Right cardiac atrium (tissue), 5 donors: Measurements from ENCODE around the gene DDRGK1. TPM values are rescaled to one million over a fixed set of nuclear protein-coding genes. Genes with fewer than 3 reads are reported as not detected.

Source experiments
- ATAC-seq, 2 donors: fragments of 200-7000 bp; cut with Tn5 transposase; one replicate each; pipeline versions ENCODE4 v1.8.0 to v1.9.1; 2020; ENCODE audit warnings: moderate library complexity in 2 of 2, mild to moderate bottlenecking in 1 of 2
- DNase-seq, 3 donors: peaks; one replicate each; pipeline ENCODE4 v3.0.0-alpha.2; 2020
- H3K27ac ChIP-seq: one replicate; pipeline ENCODE4 v1.5.1; 2013; ENCODE audit warnings: mild to moderate bottlenecking, low read length, control low read depth, moderate library complexity
- H3K27me3 ChIP-seq: one replicate; pipeline ENCODE4 v1.6.1; 2013; ENCODE audit not compliant: control insufficient read depth, insufficient read depth
- H3K4me1 ChIP-seq: one replicate; pipeline ENCODE4 v1.6.1; 2013; ENCODE audit warnings: low read length; ENCODE audit not compliant: control insufficient read depth, insufficient read depth
- H3K4me3 ChIP-seq: one replicate; pipeline ENCODE4 v1.5.1; 2013; ENCODE audit warnings: low read length, control low read depth
- H3K9me3 ChIP-seq: one replicate; pipeline ENCODE4 v1.6.1; 2013; ENCODE audit warnings: low read length; ENCODE audit not compliant: control insufficient read depth
- WGBS: extraction: QIAGEN DNeasy Blood & Tissue Kit; methylation state at CpG from one replicate; pipeline ENCODE4 v1.1.7; 2013; 5-methylcytosine and 5-hydroxymethylcytosine counted together
- intact Hi-C, 4 donors: fragments of 100-400 bp; cut with DNase I; formaldehyde crosslinking; loops; one replicate each; pipeline versions ENCODE4 v1.11.0 to v1.14.0; 2022 to 2023
- long read RNA-seq, 4 donors: library from polyadenylated mRNA; unstranded; transcript quantifications; one replicate each; pipeline ENCODE4 v2.0.0, GENCODE V29; 2020 to 2021
- polyA plus RNA-seq: library from polyadenylated mRNA; stranded (reverse); fragments of 200-250 nt; gene quantifications from one replicate; pipeline ENCODE4 v1.2.3, GENCODE V29; 2013
- total RNA-seq, 4 donors: library from RNA; stranded (reverse); fragmentation: NEBNext Ultra II Directional; extraction: Animal tissue kit (Norgen Biotek cat#: 25700); gene quantifications; one replicate each; pipeline ENCODE4 v1.2.1, GENCODE V29; 2021
- donor health status: healthy with polysubstance abuse.
- donor health status: DM: no; HTN: yes; CAD: no.
- donor health status: DM: no; HTN: no; CAD: no.
- donor health status: DM: no; HTN: yes; CAD: no; lungs with severe emphysema.
- donor health status: DM: yes; HTN: yes; CAD: no.

The DDRGK1 gene
- total RNA-seq (10 to 100 TPM; 37.4 to 40.6 (median 38.9) TPM), polyA plus RNA-seq (38.1 TPM)
- long read RNA-seq, donor 1, transcript DDRGK1-201 (9 exons, 1,306 nt): major isoform, 75 of 80 reads
- long read RNA-seq, donor 1, partial matches to known transcripts: 1 of 80 reads
- long read RNA-seq, donor 1, other reads (novel, unspliced or antisense): 3 of 80 reads
- long read RNA-seq, donor 2, transcript DDRGK1-201 (9 exons, 1,306 nt): major isoform, 51 of 54 reads
- long read RNA-seq, donor 2, partial matches to known transcripts: 0 of 54 reads
- long read RNA-seq, donor 2, other reads (novel, unspliced or antisense): 3 of 54 reads
- long read RNA-seq, donor 3, transcript DDRGK1-201 (9 exons, 1,306 nt): major isoform, 92 of 126 reads
- long read RNA-seq, donor 3, partial matches to known transcripts: 6 of 126 reads
- long read RNA-seq, donor 3, other reads (novel, unspliced or antisense): 27 of 126 reads
- long read RNA-seq, donor 4, transcript DDRGK1-201 (9 exons, 1,306 nt): major isoform, 22 of 27 reads
- long read RNA-seq, donor 4, partial matches to known transcripts: 1 of 27 reads
- long read RNA-seq, donor 4, other reads (novel, unspliced or antisense): 4 of 27 reads

GRCh38 chr20:3204124-3204794 is at the start of gene DDRGK1:
Gene DDRGK1 (minus strand): TSS chr20:3204682. CDS start chr20:3204627, 55 bp downstream.
- intact Hi-C loops: no loop called here
- Histone ChIP-seq H3K4me3 (peak within 1 kb of the TSS; percentile 81), H3K9me3 (no peaks in the 10 kb centered on the region), H3K27ac (peak within 1 kb of the TSS; percentile 96), H3K4me1 (peaks cover 3% of the 10 kb centered on the region), H3K27me3 (no peaks in the 10 kb centered on the region)
- peak; percentile 87 to 96 (median 95) for DNase-seq
- WGBS: under 1% methylated on average over 48 of the region's 48 CpGs
- peak; percentile 96 to 97 for ATAC-seq

GRCh38 chr20:3251806-3252205 is 47.3 kb upstream of the DDRGK1 start:
- intact Hi-C loops: no loop called here
- 55% methylated on average over 8 of the region's 8 CpGs for WGBS
- Histone ChIP-seq H3K27me3 (no peaks in the 10 kb centered on the region), H3K4me1 (no peaks in the 10 kb centered on the region), H3K4me3 (no peak overlapping the region), H3K27ac (no peak overlapping the region), H3K9me3 (no peaks in the 10 kb centered on the region)
- ATAC-seq (peak; percentile 50 to 71), DNase-seq (peak; percentile 70 to 90 (median 88))

- DNase-seq (peak in 1 of 3 donors; percentile 34), ATAC-seq (no peak)
- no peaks in the 10 kb centered on the region for H3K4me1 ChIP-seq
- 72% methylated on average over 10 of the region's 10 CpGs for WGBS
- intact Hi-C loops: no loop called here
- no peaks in the 10 kb centered on the region for H3K9me3 ChIP-seq
- no peak overlapping the region for H3K27ac ChIP-seq
- no peak overlapping the region for H3K4me3 ChIP-seq
- no peaks in the 10 kb centered on the region for H3K27me3 ChIP-seq
These were observed 45.6 kb upstream of the DDRGK1 start for GRCh38 chr20:3250091-3250504.

GRCh38 chr20:3248993-3249347 is 44.5 kb upstream of the DDRGK1 start:
- intact Hi-C loops: no loop called here
- ATAC-seq: peak; percentile 15 to 21
- Histone ChIP-seq H3K9me3 (no peaks in the 10 kb centered on the region), H3K27ac (no peak overlapping the region), H3K4me1 (no peaks in the 10 kb centered on the region), H3K27me3 (no peaks in the 10 kb centered on the region), H3K4me3 (no peak overlapping the region)
- WGBS: 24% methylated on average over 18 of the region's 18 CpGs
- no peak for DNase-seq

- Histone ChIP-seq H3K4me1 (no peaks in the 10 kb centered on the region), H3K9me3 (no peaks in the 10 kb centered on the region), H3K27ac (no peak overlapping the region), H3K27me3 (no peaks in the 10 kb centered on the region), H3K4me3 (no peak overlapping the region)
- ATAC-seq: peak; percentile 68 to 71
- intact Hi-C loops: no loop called here
- WGBS: 9% methylated on average over 53 of the region's 53 CpGs
- peak; percentile 46 to 84 (median 83) for DNase-seq
These were observed 43.9 kb upstream of the DDRGK1 start for GRCh38 chr20:3248167-3248992.

GRCh38 chr20:3247638-3248037 is 43.2 kb upstream of the DDRGK1 start:
- Histone ChIP-seq H3K4me3 (no peak overlapping the region), H3K27ac (no peak overlapping the region), H3K4me1 (no peaks in the 10 kb centered on the region), H3K9me3 (no peaks in the 10 kb centered on the region), H3K27me3 (no peaks in the 10 kb centered on the region)
- 45% methylated on average over 4 of the region's 4 CpGs for WGBS
- intact Hi-C loops: no loop called here
- DNase-seq (no peak), ATAC-seq (peak; percentile 17 to 22)

- H3K9me3 ChIP-seq: no peaks in the 10 kb centered on the region
- 94% methylated on average over 1 of the region's 1 CpG for WGBS
- ATAC-seq (no peak), DNase-seq (no peak)
- H3K4me3 ChIP-seq: no peak overlapping the region
- no peak overlapping the region for H3K27ac ChIP-seq
- intact Hi-C loops: no loop called here
- no peaks in the 10 kb centered on the region for H3K27me3 ChIP-seq
- H3K4me1 ChIP-seq: no peaks in the 10 kb centered on the region
These were observed 42.2 kb upstream of the DDRGK1 start for GRCh38 chr20:3246682-3247081.

- ATAC-seq: no peak
- intact Hi-C loops: no loop called here
- H3K9me3 ChIP-seq: no peaks in the 10 kb centered on the region
- no peaks in the 10 kb centered on the region for H3K4me1 ChIP-seq
- no peaks in the 10 kb centered on the region for H3K27me3 ChIP-seq
- H3K4me3 ChIP-seq: no peak overlapping the region
- WGBS: 69% methylated on average over 4 of the region's 4 CpGs
- H3K27ac ChIP-seq: no peak overlapping the region
- DNase-seq: peak in 1 of 3 donors; percentile 23
These were observed 41.2 kb upstream of the DDRGK1 start for GRCh38 chr20:3245711-3246110.

GRCh38 chr20:3245156-3245555 is 40.7 kb upstream of the DDRGK1 start:
- Histone ChIP-seq H3K27me3 (no peaks in the 10 kb centered on the region), H3K27ac (no peak overlapping the region), H3K4me3 (no peak overlapping the region), H3K9me3 (no peaks in the 10 kb centered on the region), H3K4me1 (no peaks in the 10 kb centered on the region)
- ATAC-seq (no peak), DNase-seq (no peak)
- intact Hi-C loops: no loop called here
- 58% methylated on average over 2 of the region's 2 CpGs for WGBS

GRCh38 chr20:3244613-3245012 is 40.1 kb upstream of the DDRGK1 start:
- peak in 1 of 3 donors; percentile 19 for DNase-seq
- Histone ChIP-seq H3K4me3 (no peak overlapping the region), H3K27me3 (no peaks in the 10 kb centered on the region), H3K9me3 (no peaks in the 10 kb centered on the region), H3K27ac (no peak overlapping the region), H3K4me1 (no peaks in the 10 kb centered on the region)
- intact Hi-C loops: no loop called here
- 85% methylated on average over 1 of the region's 1 CpG for WGBS
- no peak for ATAC-seq
